ENCODE data around the gene MEMO1.

- TF ChIP-seq, protein P1, sequence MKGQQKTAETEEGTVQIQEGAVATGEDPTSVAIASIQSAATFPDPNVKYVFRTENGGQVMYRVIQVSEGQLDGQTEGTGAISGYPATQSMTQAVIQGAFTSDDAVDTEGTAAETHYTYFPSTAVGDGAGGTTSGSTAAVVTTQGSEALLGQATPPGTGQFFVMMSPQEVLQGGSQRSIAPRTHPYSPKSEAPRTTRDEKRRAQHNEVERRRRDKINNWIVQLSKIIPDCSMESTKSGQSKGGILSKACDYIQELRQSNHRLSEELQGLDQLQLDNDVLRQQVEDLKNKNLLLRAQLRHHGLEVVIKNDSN (IDR thresholded peaks at IDR 0.05): no peak
- no peak for TF ChIP-seq EGR1 (IDR thresholded peaks at IDR 0.05)
- no peak for TF ChIP-seq EP300 (IDR thresholded peaks at IDR 0.05; ENCODE audit: borderline replicate concordance)
- TF ChIP-seq, protein P2, sequence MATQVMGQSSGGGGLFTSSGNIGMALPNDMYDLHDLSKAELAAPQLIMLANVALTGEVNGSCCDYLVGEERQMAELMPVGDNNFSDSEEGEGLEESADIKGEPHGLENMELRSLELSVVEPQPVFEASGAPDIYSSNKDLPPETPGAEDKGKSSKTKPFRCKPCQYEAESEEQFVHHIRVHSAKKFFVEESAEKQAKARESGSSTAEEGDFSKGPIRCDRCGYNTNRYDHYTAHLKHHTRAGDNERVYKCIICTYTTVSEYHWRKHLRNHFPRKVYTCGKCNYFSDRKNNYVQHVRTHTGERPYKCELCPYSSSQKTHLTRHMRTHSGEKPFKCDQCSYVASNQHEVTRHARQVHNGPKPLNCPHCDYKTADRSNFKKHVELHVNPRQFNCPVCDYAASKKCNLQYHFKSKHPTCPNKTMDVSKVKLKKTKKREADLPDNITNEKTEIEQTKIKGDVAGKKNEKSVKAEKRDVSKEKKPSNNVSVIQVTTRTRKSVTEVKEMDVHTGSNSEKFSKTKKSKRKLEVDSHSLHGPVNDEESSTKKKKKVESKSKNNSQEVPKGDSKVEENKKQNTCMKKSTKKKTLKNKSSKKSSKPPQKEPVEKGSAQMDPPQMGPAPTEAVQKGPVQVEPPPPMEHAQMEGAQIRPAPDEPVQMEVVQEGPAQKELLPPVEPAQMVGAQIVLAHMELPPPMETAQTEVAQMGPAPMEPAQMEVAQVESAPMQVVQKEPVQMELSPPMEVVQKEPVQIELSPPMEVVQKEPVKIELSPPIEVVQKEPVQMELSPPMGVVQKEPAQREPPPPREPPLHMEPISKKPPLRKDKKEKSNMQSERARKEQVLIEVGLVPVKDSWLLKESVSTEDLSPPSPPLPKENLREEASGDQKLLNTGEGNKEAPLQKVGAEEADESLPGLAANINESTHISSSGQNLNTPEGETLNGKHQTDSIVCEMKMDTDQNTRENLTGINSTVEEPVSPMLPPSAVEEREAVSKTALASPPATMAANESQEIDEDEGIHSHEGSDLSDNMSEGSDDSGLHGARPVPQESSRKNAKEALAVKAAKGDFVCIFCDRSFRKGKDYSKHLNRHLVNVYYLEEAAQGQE (IDR thresholded peaks at IDR 0.05; ENCODE audit: low read depth): no peak
- TF ChIP-seq CREB1 (IDR thresholded peaks at IDR 0.05; ENCODE audit: low read depth): no peak
- no peak for TF ChIP-seq TAF1 (IDR thresholded peaks at IDR 0.05; ENCODE audit: low read depth)
- no peak for TF ChIP-seq MAX (IDR thresholded peaks at IDR 0.05)
- no peak for TF ChIP-seq ZBTB7A (IDR thresholded peaks at IDR 0.05; ENCODE audit: low read depth)
- no peak for TF ChIP-seq TEAD4 (IDR thresholded peaks at IDR 0.05)
- TF ChIP-seq RAD21 (IDR thresholded peaks at IDR 0.05; ENCODE audit: low read depth): no peak
- no peak for TF ChIP-seq YY1 (IDR thresholded peaks at IDR 0.05; ENCODE audit: low read depth)
Measured at GRCh38 chr2:31896293-31896692, 114.5 kb downstream of the MEMO1 start.
